Tibial artery (tissue), 4 donors: Measurements from ENCODE around the gene UNC5A.
A peak's percentile ranks its signal among the peaks of the same experiment; 100 is the strongest.

Experiments
- DNase-seq, 2 donors: peaks; one replicate each; pipeline ENCODE4 v3.0.0-alpha.2; 2019
- H3K27ac ChIP-seq, 2 donors: fragments of 200-600 bp; sonication (generic) in 1 of 2; 1 replicate in 1 of 2; 2 replicates in 1 of 2; pipeline ENCODE4 v1.5.1; 2018 to 2019; ENCODE audit warnings: mild to moderate bottlenecking in 1 of 2
- H3K27me3 ChIP-seq, 2 donors: fragments of 200-600 bp; sonication (generic) in 1 of 2; one replicate each; pipeline versions ENCODE4 v1.5.1 to v1.6.0; 2016 to 2019
- H3K36me3 ChIP-seq, 3 donors: fragments of 200-600 bp; sonication (generic) in 2 of 3; one replicate each; pipeline ENCODE4 v1.5.1; 2016 to 2019; ENCODE audit warnings: mild to moderate bottlenecking in 2 of 3
- H3K4me1 ChIP-seq, 4 donors: fragments of 200-600 bp; sonication (generic) in 2 of 4; 1 replicate in 3 of 4; 2 replicates in 1 of 4; pipeline ENCODE4 v1.5.1; 2016 to 2019
- H3K4me3 ChIP-seq, 2 donors: fragments of 200-600 bp; sonication (generic) in 1 of 2; 1 replicate in 1 of 2; 2 replicates in 1 of 2; pipeline ENCODE4 v1.5.1; 2018 to 2019; ENCODE audit warnings: mild to moderate bottlenecking in 2 of 2
- H3K9me3 ChIP-seq, 3 donors: fragments of 200-600 bp; sonication (generic) in 1 of 3; one replicate each; pipeline ENCODE4 v1.5.1; 2016 to 2019
- CTCF ChIP-seq, 2 experiments: fragments of 200-600 bp in 1 of 2; fragments of 450-650 bp in 1 of 2; IDR thresholded peaks; one replicate each; pipeline ENCODE4 v1.5.1; 2017 to 2019; ENCODE audit warnings: antibody characterized with exemption in 2 of 2, mild to moderate bottlenecking in 1 of 2, moderate library complexity in 1 of 2
- intact Hi-C: fragments of 100-400 bp; cut with DNase I; formaldehyde crosslinking; loops from one replicate; pipeline ENCODE4 v1.15.0; 2023; ENCODE audit warnings: low total_unique reads

The UNC5A gene

GRCh38 chr5:176879663-176880361 lies 69.5 kb downstream of the UNC5A start:
- no peak overlapping the region for H3K27ac ChIP-seq
- H3K4me1 ChIP-seq: no peaks in the 10 kb centered on the region
- H3K27me3 ChIP-seq: peaks cover 0 to 53% of the 10 kb centered on the region in 2 donors
- H3K4me3 ChIP-seq: no peak overlapping the region
- intact Hi-C loops: loop anchor here (10.0 kb wide), 1 partner anchor 305 kb away; no protein-coding TSS in a partner anchor
- H3K36me3 ChIP-seq: no peaks in the 10 kb centered on the region
- H3K9me3 ChIP-seq: no peaks in the 10 kb centered on the region
- no peak for DNase-seq
- no peak for TF ChIP-seq CTCF (IDR thresholded peaks at IDR 0.05)

GRCh38 chr5:176880366-176881020 lies 70.1 kb downstream of the UNC5A start:
- DNase-seq: no peak

GRCh38 chr5:176881021-176881749 lies 70.8 kb downstream of the UNC5A start:
- intact Hi-C loops: loop anchor here (10.0 kb wide), 1 partner anchor 306 kb away; no protein-coding TSS in a partner anchor
- H3K27me3 ChIP-seq: peaks cover 0 to 39% of the 10 kb centered on the region in 2 donors
- no peak overlapping the region for H3K27ac ChIP-seq
- DNase-seq: no peak
- TF ChIP-seq CTCF (IDR thresholded peaks at IDR 0.05): no peak
- no peaks in the 10 kb centered on the region for H3K4me1 ChIP-seq
- H3K36me3 ChIP-seq: no peaks in the 10 kb centered on the region
- H3K9me3 ChIP-seq: no peaks in the 10 kb centered on the region
- no peak overlapping the region for H3K4me3 ChIP-seq

More at GRCh38 chr5:176880366-176881020, 70.1 kb downstream of the UNC5A start:
- no peaks in the 10 kb centered on the region for H3K9me3 ChIP-seq
- intact Hi-C loops: loop anchor here (10.0 kb wide), 1 partner anchor 306 kb away; no protein-coding TSS in a partner anchor
- no peaks in the 10 kb centered on the region for H3K36me3 ChIP-seq
- H3K27me3 ChIP-seq: peaks cover 0 to 46% of the 10 kb centered on the region in 2 donors
- H3K4me1 ChIP-seq: no peaks in the 10 kb centered on the region
- no peak for TF ChIP-seq CTCF (IDR thresholded peaks at IDR 0.05)
- no peak overlapping the region for H3K27ac ChIP-seq
- H3K4me3 ChIP-seq: no peak overlapping the region

GRCh38 chr5:176881816-176882566 lies 71.6 kb downstream of the UNC5A start:
- intact Hi-C loops: loop anchor here (10.0 kb wide), 1 partner anchor 307 kb away; no protein-coding TSS in a partner anchor
- H3K4me1 ChIP-seq: no peaks in the 10 kb centered on the region
- no peaks in the 10 kb centered on the region for H3K9me3 ChIP-seq
- peaks cover 0 to 31% of the 10 kb centered on the region in 2 donors for H3K27me3 ChIP-seq
- peak in 1 of 2 donors; percentile 56 for DNase-seq
- no peak overlapping the region for H3K27ac ChIP-seq
- TF ChIP-seq CTCF (IDR thresholded peaks at IDR 0.05): no peak
- no peaks in the 10 kb centered on the region for H3K36me3 ChIP-seq
- H3K4me3 ChIP-seq: no peak overlapping the region

- DNase-seq: no peak
These were observed 72.2 kb downstream of the UNC5A start for GRCh38 chr5:176882567-176882903.

More at GRCh38 chr5:176882567-176882903, 72.2 kb downstream of the UNC5A start:
- no peak for TF ChIP-seq CTCF (IDR thresholded peaks at IDR 0.05)
- Histone ChIP-seq H3K27me3 (peaks cover 0 to 25% of the 10 kb centered on the region in 2 donors), H3K27ac (no peak overlapping the region), H3K4me3 (no peak overlapping the region), H3K36me3 (no peaks in the 10 kb centered on the region), H3K4me1 (no peaks in the 10 kb centered on the region), H3K9me3 (no peaks in the 10 kb centered on the region)
- intact Hi-C loops: loop anchor here (10.0 kb wide), 1 partner anchor 308 kb away; no protein-coding TSS in a partner anchor
